ENCODE data around the gene NBEA. TPM values are rescaled to one million over a fixed set of nuclear protein-coding genes. Genes with fewer than 3 reads are reported as not detected.
A peak's percentile ranks its signal among the peaks of the same experiment; 100 is the strongest.

NBEA gene
- total RNA-seq, 2 donors from 2014 or later: 0.62 to 1.2 TPM

GRCh38 chr13:35600137-35600536 is 658.1 kb downstream of the NBEA start:
- Mint-ChIP-seq H3K27ac (no peak overlapping the region), H3K9me3 (no peaks in the 10 kb centered on the region), H3K36me3 (ENCODE audit: insufficient read depth in 2 of 2) (no peaks in the 10 kb centered on the region), H3K4me1 (ENCODE audit: low read depth) (no peaks in the 10 kb centered on the region), H3K27me3 (ENCODE audit: low read depth) (no peaks in the 10 kb centered on the region), H3K4me3 (no peak overlapping the region)
- DNase-seq: no peak
- ATAC-seq (replicated peaks in 1 of 2): no peak

GRCh38 chr13:35603593-35604285 is 661.7 kb downstream of the NBEA start:
- ATAC-seq (replicated peaks in 1 of 2) (no peak), DNase-seq (no peak)
- Mint-ChIP-seq H3K4me3 (no peak overlapping the region), H3K36me3 (ENCODE audit: insufficient read depth in 2 of 2) (no peaks in the 10 kb centered on the region), H3K27me3 (ENCODE audit: low read depth) (no peaks in the 10 kb centered on the region), H3K4me1 (ENCODE audit: low read depth) (no peaks in the 10 kb centered on the region), H3K9me3 (no peaks in the 10 kb centered on the region), H3K27ac (no peak overlapping the region)

- no peak for ATAC-seq (replicated peaks in 1 of 2)
- H3K9me3 Mint-ChIP-seq: no peaks in the 10 kb centered on the region
- no peaks in the 10 kb centered on the region for H3K4me1 Mint-ChIP-seq (ENCODE audit: low read depth)
- H3K27ac Mint-ChIP-seq: no peak overlapping the region
- H3K36me3 Mint-ChIP-seq (ENCODE audit: insufficient read depth in 2 of 2): no peaks in the 10 kb centered on the region
- H3K4me3 Mint-ChIP-seq: no peak overlapping the region
- no peaks in the 10 kb centered on the region for H3K27me3 Mint-ChIP-seq (ENCODE audit: low read depth)
- DNase-seq: no peak
Observed at GRCh38 chr13:35614666-35615065, 672.6 kb downstream of the NBEA start.

- no peak overlapping the region for H3K4me3 Mint-ChIP-seq
- no peak for DNase-seq
- no peak overlapping the region for H3K27ac Mint-ChIP-seq
- no peaks in the 10 kb centered on the region for H3K27me3 Mint-ChIP-seq (ENCODE audit: low read depth)
- H3K36me3 Mint-ChIP-seq (ENCODE audit: insufficient read depth in 2 of 2): no peaks in the 10 kb centered on the region
- peaks cover 0 to 2% of the 10 kb centered on the region in 2 donors for H3K9me3 Mint-ChIP-seq
- ATAC-seq (replicated peaks in 1 of 2): no peak
- H3K4me1 Mint-ChIP-seq (ENCODE audit: low read depth): peaks cover 6% of the 10 kb centered on the region
Observed at GRCh38 chr13:35617420-35617819, 675.4 kb downstream of the NBEA start.

- no peak overlapping the region for H3K27ac Mint-ChIP-seq
- no peak overlapping the region for H3K4me3 Mint-ChIP-seq
- peaks cover 0 to 2% of the 10 kb centered on the region in 2 donors for H3K9me3 Mint-ChIP-seq
- no peaks in the 10 kb centered on the region for H3K27me3 Mint-ChIP-seq (ENCODE audit: low read depth)
- no peak for ATAC-seq (replicated peaks in 1 of 2)
- peaks cover 6% of the 10 kb centered on the region for H3K4me1 Mint-ChIP-seq (ENCODE audit: low read depth)
- no peak for DNase-seq
- H3K36me3 Mint-ChIP-seq (ENCODE audit: insufficient read depth in 2 of 2): no peaks in the 10 kb centered on the region
Observed at GRCh38 chr13:35618565-35619083, 676.6 kb downstream of the NBEA start.

- ATAC-seq (replicated peaks in 1 of 2): no peak
Observed at GRCh38 chr13:35621989-35622388, 679.9 kb downstream of the NBEA start.

GRCh38 chr13:35629026-35629425 is 687.0 kb downstream of the NBEA start:
- H3K4me3 Mint-ChIP-seq: no peak overlapping the region
- DNase-seq (no peak), ATAC-seq (replicated peaks in 1 of 2) (no peak)
- H3K27ac Mint-ChIP-seq: no peak overlapping the region
- no peaks in the 10 kb centered on the region for H3K4me1 Mint-ChIP-seq (ENCODE audit: low read depth)
- no peaks in the 10 kb centered on the region for H3K27me3 Mint-ChIP-seq (ENCODE audit: low read depth)
- H3K9me3 Mint-ChIP-seq: no peaks in the 10 kb centered on the region
- H3K36me3 Mint-ChIP-seq (ENCODE audit: insufficient read depth in 2 of 2): no peaks in the 10 kb centered on the region

More at GRCh38 chr13:35621989-35622388, 679.9 kb downstream of the NBEA start:
- Mint-ChIP-seq H3K4me3 (no peak overlapping the region), H3K9me3 (peaks cover 0 to 2% of the 10 kb centered on the region in 2 donors), H3K27me3 (ENCODE audit: low read depth) (no peaks in the 10 kb centered on the region), H3K36me3 (ENCODE audit: insufficient read depth in 2 of 2) (no peaks in the 10 kb centered on the region), H3K27ac (no peak overlapping the region), H3K4me1 (ENCODE audit: low read depth) (peaks cover 6% of the 10 kb centered on the region)
- DNase-seq: no peak

GRCh38 chr13:35630551-35631275 is 688.6 kb downstream of the NBEA start:
- peak in 1 of 2 donors; percentile 45 for ATAC-seq (replicated peaks in 1 of 2)
- Mint-ChIP-seq H3K4me1 (ENCODE audit: low read depth) (no peaks in the 10 kb centered on the region), H3K4me3 (no peak overlapping the region), H3K27ac (no peak overlapping the region), H3K27me3 (ENCODE audit: low read depth) (no peaks in the 10 kb centered on the region), H3K9me3 (no peaks in the 10 kb centered on the region), H3K36me3 (ENCODE audit: insufficient read depth in 2 of 2) (no peaks in the 10 kb centered on the region)
- DNase-seq: no peak

GRCh38 chr13:35631666-35632065 is 689.6 kb downstream of the NBEA start:
- Mint-ChIP-seq H3K4me1 (ENCODE audit: low read depth) (no peaks in the 10 kb centered on the region), H3K9me3 (no peaks in the 10 kb centered on the region), H3K27ac (no peak overlapping the region), H3K36me3 (ENCODE audit: insufficient read depth in 2 of 2) (no peaks in the 10 kb centered on the region), H3K4me3 (no peak overlapping the region), H3K27me3 (ENCODE audit: low read depth) (no peaks in the 10 kb centered on the region)
- DNase-seq (no peak), ATAC-seq (replicated peaks in 1 of 2) (no peak)

- H3K27ac Mint-ChIP-seq: no peak overlapping the region
- DNase-seq: no peak
Observed at GRCh38 chr13:35643625-35644024, 701.6 kb downstream of the NBEA start.

GRCh38 chr13:35646056-35646774 is 704.1 kb downstream of the NBEA start:
- DNase-seq: no peak
- no peaks in the 10 kb centered on the region for H3K36me3 Mint-ChIP-seq (ENCODE audit: insufficient read depth in 2 of 2)
- H3K27ac Mint-ChIP-seq: no peak overlapping the region
- no peak overlapping the region for H3K4me3 Mint-ChIP-seq
- no peaks in the 10 kb centered on the region for H3K4me1 Mint-ChIP-seq (ENCODE audit: low read depth)
- ATAC-seq (replicated peaks in 1 of 2): no peak
- H3K27me3 Mint-ChIP-seq (ENCODE audit: low read depth): no peaks in the 10 kb centered on the region
- no peaks in the 10 kb centered on the region for H3K9me3 Mint-ChIP-seq

More at GRCh38 chr13:35643625-35644024, 701.6 kb downstream of the NBEA start:
- no peaks in the 10 kb centered on the region for H3K27me3 Mint-ChIP-seq (ENCODE audit: low read depth)
- ATAC-seq (replicated peaks in 1 of 2): no peak
- H3K9me3 Mint-ChIP-seq: no peaks in the 10 kb centered on the region
- H3K4me1 Mint-ChIP-seq (ENCODE audit: low read depth): no peaks in the 10 kb centered on the region
- no peak overlapping the region for H3K4me3 Mint-ChIP-seq
- no peaks in the 10 kb centered on the region for H3K36me3 Mint-ChIP-seq (ENCODE audit: insufficient read depth in 2 of 2)

GRCh38 chr13:35648201-35648600 is 706.1 kb downstream of the NBEA start:
- no peak for ATAC-seq (replicated peaks in 1 of 2)
- H3K4me3 Mint-ChIP-seq: no peak overlapping the region
- H3K27me3 Mint-ChIP-seq (ENCODE audit: low read depth): no peaks in the 10 kb centered on the region

GRCh38 chr13:35649162-35649561 is 707.1 kb downstream of the NBEA start:
- Mint-ChIP-seq H3K36me3 (ENCODE audit: insufficient read depth in 2 of 2) (no peaks in the 10 kb centered on the region), H3K27ac (no peak overlapping the region), H3K9me3 (no peaks in the 10 kb centered on the region), H3K4me1 (ENCODE audit: low read depth) (no peaks in the 10 kb centered on the region), H3K4me3 (no peak overlapping the region), H3K27me3 (ENCODE audit: low read depth) (no peaks in the 10 kb centered on the region)
- ATAC-seq (replicated peaks in 1 of 2) (no peak), DNase-seq (no peak)

More at GRCh38 chr13:35648201-35648600, 706.1 kb downstream of the NBEA start:
- H3K9me3 Mint-ChIP-seq: no peaks in the 10 kb centered on the region
- no peaks in the 10 kb centered on the region for H3K4me1 Mint-ChIP-seq (ENCODE audit: low read depth)
- H3K27ac Mint-ChIP-seq: no peak overlapping the region
- DNase-seq: no peak
- no peaks in the 10 kb centered on the region for H3K36me3 Mint-ChIP-seq (ENCODE audit: insufficient read depth in 2 of 2)

Measured in activated T-cell treated with anti-CD3 and anti-CD28 coated beads, Interleukin-2, amount 50 U/mL, for 72 hours (primary cell).